IPS-20b (cell line): ENCODE results near the gene RUSF1.

Experiments
- H3K27ac ChIP-seq: one replicate; pipeline ENCODE4 v1.5.1; 2013; ENCODE audit warnings: low read length
- H3K27me3 ChIP-seq: 2 replicates; pipeline ENCODE4 v1.6.1; 2013; ENCODE audit warnings: mild to moderate bottlenecking, low read length, inconsistent platforms; ENCODE audit not compliant: insufficient read depth
- H3K36me3 ChIP-seq: 2 replicates; pipeline ENCODE4 v1.6.1; 2013; ENCODE audit warnings: low read depth, mild to moderate bottlenecking, inconsistent platforms, low read length, moderate library complexity; ENCODE audit not compliant: insufficient read depth
- H3K4me1 ChIP-seq: 2 replicates; pipeline ENCODE4 v1.6.1; 2013; ENCODE audit warnings: mild to moderate bottlenecking, control low read depth, inconsistent platforms, low read length, moderate library complexity; ENCODE audit not compliant: insufficient read depth
- H3K4me3 ChIP-seq: 2 replicates; pipeline ENCODE4 v1.5.1; 2013; ENCODE audit warnings: mild to moderate bottlenecking, low read length, inconsistent platforms
- H3K9ac ChIP-seq: 2 replicates; pipeline ENCODE4 v1.6.1; 2013; ENCODE audit warnings: low read depth, mild to moderate bottlenecking, inconsistent platforms, low read length, moderate library complexity
- H3K9me3 ChIP-seq: 2 replicates; pipeline ENCODE4 v1.6.1; 2013; ENCODE audit warnings: mild to moderate bottlenecking, low read depth, low read length, inconsistent platforms; ENCODE audit not compliant: insufficient read depth

The RUSF1 gene

DNA sequence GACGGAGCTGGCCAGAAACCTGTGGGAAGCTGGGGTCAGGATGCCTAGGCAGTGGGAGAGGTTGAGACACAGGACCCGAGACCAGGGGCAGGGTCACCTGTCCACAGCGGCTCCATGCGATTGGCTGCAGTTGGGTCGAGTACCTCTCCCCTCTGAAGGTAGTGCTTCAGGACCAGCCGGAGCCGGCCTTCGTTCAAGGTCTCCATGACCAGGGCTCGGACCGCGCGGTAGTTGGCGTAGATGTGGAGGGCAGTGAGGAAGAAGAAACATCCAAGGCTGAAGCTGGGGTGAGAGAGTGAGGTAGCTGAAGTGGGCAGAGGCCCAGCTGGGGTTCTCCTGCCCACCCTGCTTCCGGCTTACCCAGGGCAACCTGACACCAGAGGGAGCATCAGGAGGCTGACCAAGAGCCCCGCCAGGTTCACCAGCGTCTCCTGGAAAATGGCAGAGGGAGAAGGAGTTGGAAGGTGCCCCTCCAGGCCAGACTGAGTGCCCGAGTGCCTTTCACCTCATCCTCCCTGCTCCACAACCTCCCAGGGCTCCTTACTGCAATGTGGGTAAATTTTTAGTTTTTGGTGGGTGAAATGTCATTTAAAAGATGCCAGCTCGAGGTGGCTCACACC is 14.6 kb downstream of the RUSF1 start:
- Histone ChIP-seq H3K4me3 (no peak overlapping the region), H3K9ac (no peak overlapping the region), H3K27ac (no peak overlapping the region), H3K27me3 (peaks cover 17% of the 10 kb centered on the region), H3K9me3 (no peaks in the 10 kb centered on the region), H3K4me1 (no peaks in the 10 kb centered on the region), H3K36me3 (peaks cover 9% of the 10 kb centered on the region; the same call in 1 of the 2 replicates)

DNA sequence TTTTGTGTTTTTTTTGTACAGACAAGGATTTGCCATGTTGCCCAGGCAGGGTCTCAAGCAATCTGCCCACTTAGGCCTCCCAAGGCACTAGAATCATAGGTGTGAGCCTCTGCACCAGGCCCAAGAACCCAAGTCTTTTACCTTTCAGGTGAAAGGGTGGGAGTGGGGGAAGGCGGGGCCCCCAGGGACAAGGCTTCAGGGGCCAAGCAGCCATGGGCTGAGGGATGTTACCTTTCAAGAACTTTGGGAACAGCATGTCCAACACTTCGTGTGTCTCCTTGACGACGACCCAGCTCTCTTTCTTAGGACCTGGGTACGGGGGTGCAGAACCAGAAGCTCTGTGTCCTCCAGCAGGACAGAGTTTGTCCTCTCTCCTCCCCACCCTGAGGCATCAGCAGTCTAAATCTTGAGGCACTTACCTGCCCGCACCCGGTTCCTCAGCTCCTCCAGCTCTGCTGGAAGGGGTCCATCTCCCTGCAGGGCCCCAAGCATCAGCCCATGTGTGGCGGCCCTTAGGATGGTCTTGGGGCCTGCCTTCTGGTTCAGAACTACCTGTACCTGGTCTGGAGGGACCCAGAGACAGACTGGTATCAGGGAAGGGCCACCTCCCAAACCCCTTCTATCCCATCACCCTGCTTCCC is 16.3 kb downstream of the RUSF1 start:
- peaks cover 7% of the 10 kb centered on the region; the same call in 1 of the 2 replicates for H3K36me3 ChIP-seq

DNA sequence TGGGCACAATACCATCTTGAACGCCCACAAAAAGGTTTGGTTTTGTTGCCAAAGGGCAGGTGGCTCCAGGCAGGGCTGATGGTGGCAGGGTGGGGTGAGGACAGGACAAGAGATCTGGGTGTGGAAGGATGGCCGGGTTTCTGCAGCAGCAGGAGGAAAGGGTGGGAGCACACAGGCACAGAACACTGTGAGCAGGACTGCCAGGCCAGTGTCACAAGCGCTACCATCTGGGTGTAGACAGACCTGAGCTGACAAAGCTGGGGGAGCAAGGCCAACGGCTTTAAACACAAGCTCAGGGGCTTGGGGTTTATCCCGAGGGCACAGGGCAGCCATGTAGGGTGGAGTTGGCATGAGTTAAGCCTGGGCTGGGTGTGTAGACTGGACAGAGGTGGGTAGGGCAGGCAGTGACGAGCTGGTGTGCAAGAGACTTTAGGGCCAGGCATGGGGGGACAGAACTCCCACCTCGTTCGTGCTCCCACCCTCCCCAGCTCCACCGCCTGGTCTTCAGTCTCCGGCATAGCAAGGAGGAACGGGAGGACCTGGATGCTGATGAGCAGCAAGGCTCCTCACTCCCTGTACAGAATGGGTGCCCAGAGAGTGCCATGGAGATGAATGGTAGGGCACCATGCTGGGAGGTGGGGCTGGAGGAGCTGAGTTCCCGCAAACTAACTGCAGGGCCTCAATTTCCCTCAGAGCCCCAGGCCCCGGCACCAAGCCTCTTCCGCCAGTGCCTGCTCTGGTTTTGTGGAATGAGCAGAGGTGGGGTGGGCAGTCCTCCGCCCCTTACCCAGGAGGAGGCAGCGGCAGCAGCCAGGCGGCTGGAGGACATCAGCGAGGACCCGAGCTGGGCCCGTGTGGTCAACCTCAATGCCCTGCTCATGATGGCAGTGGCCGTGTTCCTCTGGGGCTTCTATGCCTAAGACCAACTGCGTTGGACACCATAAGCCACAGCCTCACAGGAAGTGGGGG is 18.3 kb downstream of the RUSF1 start:
- no peaks in the 10 kb centered on the region for H3K9me3 ChIP-seq
- no peaks in the 10 kb centered on the region; the same call in 1 of the 2 replicates for H3K36me3 ChIP-seq
- H3K27ac ChIP-seq, result no peak overlapping the region
- no peak overlapping the region for H3K9ac ChIP-seq
- H3K4me1 ChIP-seq, result no peaks in the 10 kb centered on the region; the same call in 1 of the 2 replicates
- H3K4me3 ChIP-seq, result no peak overlapping the region
- H3K27me3 ChIP-seq, result peaks cover 54% of the 10 kb centered on the region

More for the DNA sequence above, 16.3 kb downstream of the RUSF1 start:
- Histone ChIP-seq H3K27ac (no peak overlapping the region), H3K9ac (no peak overlapping the region), H3K4me1 (no peaks in the 10 kb centered on the region; the same call in 1 of the 2 replicates), H3K27me3 (peaks cover 34% of the 10 kb centered on the region), H3K4me3 (no peak overlapping the region), H3K9me3 (no peaks in the 10 kb centered on the region)

DNA sequence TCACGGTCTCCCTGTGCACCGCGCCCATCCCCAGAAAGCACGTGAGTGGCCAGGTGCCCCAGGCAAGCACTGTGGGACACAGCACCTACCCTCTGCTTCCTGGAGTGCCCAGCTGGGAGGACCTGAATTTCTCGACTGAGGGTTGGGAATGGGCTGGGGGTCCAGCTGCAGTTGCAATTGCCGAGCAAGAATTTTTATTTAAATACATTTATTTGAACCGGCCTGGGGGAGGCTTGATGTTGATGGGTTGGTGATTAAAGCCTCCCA is 19.0 kb downstream of the RUSF1 start:
- H3K4me3 ChIP-seq, result no peak overlapping the region
- H3K9me3 ChIP-seq, result no peaks in the 10 kb centered on the region
- H3K36me3 ChIP-seq, result no peaks in the 10 kb centered on the region; the same call in 1 of the 2 replicates
- peaks cover 60% of the 10 kb centered on the region for H3K27me3 ChIP-seq
- H3K4me1 ChIP-seq, result no peaks in the 10 kb centered on the region; the same call in 1 of the 2 replicates
- H3K9ac ChIP-seq, result no peak overlapping the region
- no peak overlapping the region for H3K27ac ChIP-seq

DNA sequence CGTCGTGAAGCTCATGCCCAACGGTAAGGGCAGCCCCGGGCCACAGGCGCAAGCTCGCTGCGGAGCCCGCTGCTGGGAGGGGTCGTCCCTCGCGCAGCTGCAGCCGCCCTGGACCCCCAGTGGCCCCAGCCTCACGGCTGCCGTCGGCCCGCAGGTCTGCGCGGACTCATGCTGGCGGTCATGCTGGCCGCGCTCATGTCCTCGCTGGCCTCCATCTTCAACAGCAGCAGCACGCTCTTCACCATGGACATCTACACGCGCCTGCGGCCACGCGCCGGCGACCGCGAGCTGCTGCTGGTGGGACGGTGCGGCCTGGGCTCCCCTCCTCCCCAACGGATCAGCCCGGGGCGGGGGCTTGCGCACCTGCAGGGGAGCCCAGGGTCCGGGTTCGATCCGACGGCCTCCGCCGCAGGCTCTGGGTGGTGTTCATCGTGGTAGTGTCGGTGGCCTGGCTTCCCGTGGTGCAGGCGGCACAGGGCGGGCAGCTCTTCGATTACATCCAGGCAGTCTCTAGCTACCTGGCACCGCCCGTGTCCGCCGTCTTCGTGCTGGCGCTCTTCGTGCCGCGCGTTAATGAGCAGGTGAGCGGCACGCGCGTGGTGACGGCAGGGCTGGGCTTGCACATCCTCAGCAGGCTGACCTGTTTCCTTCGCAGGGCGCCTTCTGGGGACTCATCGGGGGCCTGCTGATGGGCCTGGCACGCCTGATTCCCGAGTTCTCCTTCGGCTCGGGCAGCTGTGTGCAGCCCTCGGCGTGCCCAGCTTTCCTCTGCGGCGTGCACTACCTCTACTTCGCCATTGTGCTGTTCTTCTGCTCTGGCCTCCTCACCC is 19.5 kb downstream of the RUSF1 start:
- no peaks in the 10 kb centered on the region; the same call in 1 of the 2 replicates for H3K4me1 ChIP-seq
- H3K27me3 ChIP-seq, result peaks cover 60% of the 10 kb centered on the region
- no peaks in the 10 kb centered on the region for H3K9me3 ChIP-seq
- no peaks in the 10 kb centered on the region; the same call in 1 of the 2 replicates for H3K36me3 ChIP-seq
- H3K4me3 ChIP-seq, result peak overlapping the region; percentile 72; the same call in 1 of the 2 replicates
- H3K27ac ChIP-seq, result no peak overlapping the region
- H3K9ac ChIP-seq, result peak overlapping the region; percentile 15; the same call in 1 of the 2 replicates

DNA sequence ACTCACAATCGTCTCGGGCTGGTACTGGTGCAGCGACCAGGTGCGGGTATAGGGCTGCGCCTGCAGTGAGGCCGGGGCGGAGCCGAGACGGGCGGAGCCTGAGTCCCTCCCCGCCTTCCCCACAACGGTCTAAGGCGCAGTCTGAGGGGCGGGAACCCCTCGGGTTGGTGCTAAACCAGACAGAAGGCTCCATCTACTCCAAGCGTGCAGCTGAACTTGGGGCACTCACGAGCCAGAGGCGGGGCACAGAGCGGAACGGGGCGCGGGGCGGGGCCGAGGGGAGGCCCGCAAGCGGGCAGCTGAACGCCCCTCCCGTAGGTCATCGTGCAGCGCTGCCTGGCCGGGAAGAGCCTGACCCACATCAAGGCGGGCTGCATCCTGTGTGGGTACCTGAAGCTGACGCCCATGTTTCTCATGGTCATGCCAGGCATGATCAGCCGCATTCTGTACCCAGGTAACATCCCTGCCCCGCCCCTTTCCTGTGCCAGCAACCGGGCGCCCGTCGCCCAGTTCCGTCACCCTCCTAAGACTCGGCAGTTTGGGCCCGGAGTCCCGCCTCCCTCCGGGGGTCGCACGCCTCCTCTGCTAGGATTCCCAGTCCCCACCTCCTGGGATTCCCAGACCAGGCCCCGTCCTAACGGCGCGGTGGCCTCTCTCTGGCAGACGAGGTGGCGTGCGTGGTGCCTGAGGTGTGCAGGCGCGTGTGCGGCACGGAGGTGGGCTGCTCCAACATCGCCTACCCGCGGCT is 20.3 kb downstream of the RUSF1 start:
- H3K36me3 ChIP-seq, result no peaks in the 10 kb centered on the region
- H3K27me3 ChIP-seq, result peaks cover 66% of the 10 kb centered on the region
- H3K4me1 ChIP-seq, result no peaks in the 10 kb centered on the region; the same call in 1 of the 2 replicates
- H3K27ac ChIP-seq, result no peak overlapping the region
- no peaks in the 10 kb centered on the region for H3K9me3 ChIP-seq
- H3K4me3 ChIP-seq, result peak overlapping the region; percentile 72
- peak overlapping the region; percentile 15; the same call in 1 of the 2 replicates for H3K9ac ChIP-seq

DNA sequence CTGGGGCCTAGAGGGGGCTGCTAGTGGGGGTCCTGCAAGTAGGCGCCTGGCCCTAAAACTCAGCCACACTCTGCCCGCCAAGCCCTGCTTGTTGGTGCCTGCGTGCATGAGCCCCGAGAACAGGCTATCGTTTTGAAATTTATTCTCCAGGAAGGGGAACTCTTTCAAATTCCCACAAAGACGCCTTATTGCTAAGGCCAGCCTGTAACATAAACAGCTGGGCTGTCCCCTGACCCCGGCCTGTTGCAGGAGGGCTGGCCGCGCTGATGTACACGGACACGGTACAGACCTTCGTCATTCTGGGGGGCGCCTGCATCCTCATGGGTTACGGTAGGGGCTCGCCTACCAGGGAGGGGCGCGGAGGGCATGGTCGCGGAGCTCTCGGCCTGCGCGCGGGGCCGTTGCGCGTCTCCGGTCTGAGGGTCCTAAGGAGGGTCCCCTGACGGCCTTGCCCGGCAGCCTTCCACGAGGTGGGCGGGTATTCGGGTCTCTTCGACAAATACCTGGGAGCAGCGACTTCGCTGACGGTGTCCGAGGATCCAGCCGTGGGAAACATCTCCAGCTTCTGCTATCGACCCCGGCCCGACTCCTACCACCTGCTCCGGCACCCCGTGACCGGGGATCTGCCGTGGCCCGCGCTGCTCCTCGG is 21.0 kb downstream of the RUSF1 start:
- Histone ChIP-seq H3K27me3 (peaks cover 73% of the 10 kb centered on the region), H3K36me3 (no peaks in the 10 kb centered on the region), H3K4me3 (peak overlapping the region; percentile 72), H3K4me1 (no peaks in the 10 kb centered on the region; the same call in 1 of the 2 replicates), H3K9ac (no peak overlapping the region; the same call in 1 of the 2 replicates), H3K9me3 (no peaks in the 10 kb centered on the region), H3K27ac (no peak overlapping the region)

DNA sequence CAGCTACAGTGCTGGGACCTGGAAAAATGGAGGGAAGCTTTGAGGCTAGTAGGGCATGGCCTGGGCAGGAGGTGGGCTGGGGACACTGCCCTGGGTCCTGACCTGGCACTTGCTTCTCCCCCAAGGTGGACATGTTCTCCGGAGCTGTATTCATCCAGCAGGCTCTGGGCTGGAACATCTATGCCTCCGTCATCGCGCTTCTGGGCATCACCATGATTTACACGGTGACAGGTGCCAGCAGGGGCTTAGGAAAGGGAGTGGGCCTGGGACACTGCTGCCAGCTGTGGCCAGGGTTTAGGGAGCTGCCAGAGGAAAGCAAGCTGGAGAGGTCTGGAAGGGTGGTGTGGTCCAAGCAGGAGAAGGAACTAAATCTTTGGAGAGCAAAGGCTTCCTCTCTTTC is 22.1 kb downstream of the RUSF1 start:
- Histone ChIP-seq H3K4me3 (no peak overlapping the region), H3K27me3 (peaks cover 84% of the 10 kb centered on the region), H3K9ac (no peak overlapping the region), H3K27ac (no peak overlapping the region), H3K9me3 (no peaks in the 10 kb centered on the region), H3K4me1 (no peaks in the 10 kb centered on the region; the same call in 1 of the 2 replicates), H3K36me3 (no peaks in the 10 kb centered on the region)

DNA sequence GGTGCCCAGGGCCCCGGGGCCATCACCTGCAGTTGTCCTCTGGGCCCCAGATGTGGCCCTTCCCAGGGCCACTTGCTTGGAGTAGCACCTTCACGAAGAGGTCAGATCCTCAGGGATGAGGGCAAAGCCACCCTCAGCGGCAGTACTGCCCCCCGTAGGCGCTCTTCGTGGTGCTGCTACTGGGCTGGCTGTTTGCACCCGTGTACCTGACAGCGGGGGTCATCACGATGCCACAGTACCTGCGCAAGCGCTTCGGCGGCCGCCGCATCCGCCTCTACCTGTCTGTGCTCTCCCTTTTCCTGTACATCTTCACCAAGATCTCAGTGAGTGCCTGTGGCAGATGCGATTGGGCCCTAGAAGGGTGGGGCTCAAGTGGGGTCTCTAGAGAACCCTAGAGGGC is 22.6 kb downstream of the RUSF1 start:
- H3K9ac ChIP-seq, result no peak overlapping the region
- H3K4me1 ChIP-seq, result no peaks in the 10 kb centered on the region; the same call in 1 of the 2 replicates
- H3K4me3 ChIP-seq, result no peak overlapping the region
- H3K9me3 ChIP-seq, result no peaks in the 10 kb centered on the region
- peaks cover 89% of the 10 kb centered on the region for H3K27me3 ChIP-seq
- no peaks in the 10 kb centered on the region for H3K36me3 ChIP-seq
- H3K27ac ChIP-seq, result no peak overlapping the region

DNA sequence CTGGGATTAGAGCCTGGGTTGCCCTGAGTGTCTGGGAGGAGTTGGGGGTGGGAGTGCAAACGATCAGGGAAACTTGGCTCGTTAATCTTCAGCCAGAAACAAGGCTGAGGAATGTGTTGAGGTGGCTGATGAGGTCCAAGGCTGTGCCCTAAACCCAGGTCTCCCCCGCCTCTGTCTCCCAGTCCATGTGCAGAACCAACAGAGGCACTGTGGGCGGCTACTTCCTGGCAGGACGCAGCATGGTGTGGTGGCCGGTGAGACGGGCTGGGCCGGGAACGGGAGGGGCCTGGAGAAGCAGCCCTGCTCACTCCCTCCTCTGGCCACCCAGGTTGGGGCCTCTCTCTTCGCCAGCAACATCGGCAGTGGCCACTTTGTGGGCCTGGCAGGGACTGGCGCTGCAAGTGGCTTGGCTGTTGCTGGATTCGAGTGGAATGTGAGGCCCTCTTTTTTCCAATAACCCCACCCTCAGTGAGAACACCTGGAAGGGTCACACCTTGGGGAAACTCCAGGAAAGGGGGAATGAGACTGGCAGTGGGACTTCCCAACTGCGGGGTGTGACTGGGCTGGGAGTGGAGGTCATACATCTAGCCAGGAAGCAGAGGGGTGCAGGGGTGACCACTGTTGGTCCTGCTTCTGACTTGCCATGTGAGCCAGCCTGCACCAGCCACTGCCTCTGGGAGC is 23.6 kb downstream of the RUSF1 start:
- peaks cover 88% of the 10 kb centered on the region for H3K27me3 ChIP-seq
- no peak overlapping the region for H3K4me3 ChIP-seq
- no peaks in the 10 kb centered on the region for H3K9me3 ChIP-seq
- H3K4me1 ChIP-seq, result no peaks in the 10 kb centered on the region; the same call in 1 of the 2 replicates
- no peak overlapping the region for H3K9ac ChIP-seq
- H3K36me3 ChIP-seq, result no peaks in the 10 kb centered on the region
- no peak overlapping the region for H3K27ac ChIP-seq
